ENCODE data around the gene MYO9A.

MYO9A gene

GRCh38 chr15:72118017-72118978, at the start of gene MYO9A, which contains the start of gene SENP8:
Gene MYO9A (minus strand): TSS chr15:72118150. CDS start chr15:72046563, 71,587 bp downstream.
Gene SENP8 (plus strand): TSS chr15:72118403. CDS start chr15:72139624, 21,221 bp downstream.
- FAIRE-seq, result peak; percentile 95

GRCh38 chr15:72167445-72167844, 49.5 kb upstream of the MYO9A start:
- no peak for FAIRE-seq

- FAIRE-seq, result no peak
These were observed 48.9 kb upstream of the MYO9A start for GRCh38 chr15:72166716-72167417.

- no peak for FAIRE-seq
These were observed 45.8 kb upstream of the MYO9A start for GRCh38 chr15:72163719-72164118.

- FAIRE-seq, result no peak
These were observed 44.6 kb upstream of the MYO9A start for GRCh38 chr15:72162569-72162968.

GRCh38 chr15:72161361-72162132, 43.6 kb upstream of the MYO9A start:
- no peak for FAIRE-seq

- no peak for FAIRE-seq
These were observed 42.8 kb upstream of the MYO9A start for GRCh38 chr15:72160696-72161245.

GRCh38 chr15:72156928-72157327, 39.0 kb upstream of the MYO9A start:
- FAIRE-seq, result no peak

GRCh38 chr15:72155635-72156616, 38.0 kb upstream of the MYO9A start:
- FAIRE-seq, result peak; percentile 91

GRCh38 chr15:72155003-72155621, 37.2 kb upstream of the MYO9A start:
- FAIRE-seq, result no peak

GRCh38 chr15:72154316-72154715, 36.4 kb upstream of the MYO9A start:
- FAIRE-seq, result no peak

- FAIRE-seq, result no peak
These were observed 35.5 kb upstream of the MYO9A start for GRCh38 chr15:72153269-72154000.

- no peak for FAIRE-seq
These were observed 29.5 kb upstream of the MYO9A start for GRCh38 chr15:72147418-72147817.

- no peak for FAIRE-seq
These were observed 29.0 kb upstream of the MYO9A start for GRCh38 chr15:72146934-72147333.

- no peak for FAIRE-seq
These were observed 28.3 kb upstream of the MYO9A start for GRCh38 chr15:72146221-72146620.

- no peak for FAIRE-seq
These were observed 23.5 kb upstream of the MYO9A start for GRCh38 chr15:72141171-72142084.

GRCh38 chr15:72140088-72140487, 22.1 kb upstream of the MYO9A start:
- FAIRE-seq, result no peak

- no peak for FAIRE-seq
These were observed 21.7 kb upstream of the MYO9A start for GRCh38 chr15:72139667-72140066.
